Duodenal mucosa (tissue), 2 donors: ENCODE results near the gene USP6.
"Not testable (repeated sequence)": the region's sequence is repeated elsewhere in the genome, so short reads cannot be mapped to it uniquely, and the experiment has no call there.

ENCODE experiments used
- H3K27ac ChIP-seq: one replicate; pipeline ENCODE4 v1.7.0; 2013; ENCODE audit warnings: low read depth, low read length
- H3K27me3 ChIP-seq, 2 donors: one replicate each; pipeline ENCODE4 v1.7.0; 2013; ENCODE audit warnings: low read length in 2 of 2, control low read depth in 1 of 2; ENCODE audit not compliant: insufficient read depth in 2 of 2, control insufficient read depth in 1 of 2
- H3K36me3 ChIP-seq, 2 donors: one replicate each; pipeline ENCODE4 v1.7.0; 2013; ENCODE audit warnings: low read length in 2 of 2, control low read depth in 1 of 2; ENCODE audit not compliant: insufficient read depth in 2 of 2, control insufficient read depth in 1 of 2
- H3K4me1 ChIP-seq, 2 donors: one replicate each; pipeline ENCODE4 v1.7.0; 2013; ENCODE audit warnings: low read length in 2 of 2, control low read depth in 1 of 2; ENCODE audit not compliant: insufficient read depth in 2 of 2, control insufficient read depth in 1 of 2
- H3K4me3 ChIP-seq, 2 donors: one replicate each; pipeline ENCODE4 v1.7.0; 2013; ENCODE audit warnings: low read length in 2 of 2, low read depth in 1 of 2
- H3K9ac ChIP-seq, 2 donors: one replicate each; pipeline ENCODE4 v1.7.0; 2013; ENCODE audit warnings: low read length in 2 of 2, low read depth in 1 of 2
- H3K9me3 ChIP-seq, 2 donors: one replicate each; pipeline ENCODE4 v1.7.0; 2013; ENCODE audit warnings: low read length in 2 of 2, control low read depth in 1 of 2; ENCODE audit not compliant: control insufficient read depth in 1 of 2

USP6 gene

DNA sequence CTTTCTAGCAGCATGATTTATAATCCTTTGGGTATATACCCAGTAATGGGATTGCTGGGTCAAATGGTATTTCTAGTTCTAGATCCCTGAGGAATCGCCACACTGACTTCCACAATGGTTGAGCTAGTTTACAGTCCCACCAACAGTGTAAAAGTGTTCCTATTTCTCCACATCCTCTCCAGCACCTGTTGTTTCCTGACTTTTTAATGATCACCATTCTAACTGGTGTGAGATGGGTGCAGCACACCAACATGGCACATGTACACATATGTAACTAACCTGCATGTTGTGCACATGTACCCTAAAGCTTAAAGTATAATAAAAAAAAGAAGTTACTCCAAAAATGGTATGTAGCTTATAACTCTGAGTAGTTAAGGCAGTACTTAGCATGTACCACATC is 44.9 kb downstream of the USP6 start:
- H3K4me1 ChIP-seq, H3K36me3 ChIP-seq, H3K9me3 ChIP-seq, H3K9ac ChIP-seq, H3K27ac ChIP-seq, H3K27me3 ChIP-seq, H3K4me3 ChIP-seq: not testable (repeated sequence)

DNA sequence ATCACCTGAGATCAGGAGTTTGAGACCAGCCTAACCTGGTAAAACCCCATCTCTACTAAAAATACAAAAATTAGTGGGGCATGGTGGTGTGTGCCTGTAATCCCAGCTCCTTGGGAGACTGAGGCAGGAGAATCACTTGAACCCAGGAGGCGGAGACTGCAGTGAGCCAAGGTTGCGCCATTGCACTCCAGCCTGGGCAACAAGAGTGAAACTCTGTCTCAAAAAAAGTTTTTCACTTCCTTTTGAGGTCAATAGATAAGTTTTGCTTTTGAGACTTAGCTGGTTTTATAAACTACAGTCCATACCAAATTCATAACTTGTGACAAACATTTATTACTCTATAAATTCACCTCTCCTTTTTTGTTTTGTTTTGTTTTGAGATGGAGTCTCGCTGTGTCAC is 46.0 kb downstream of the USP6 start:
- not testable (repeated sequence) for H3K27ac ChIP-seq, H3K36me3 ChIP-seq, H3K27me3 ChIP-seq, H3K4me1 ChIP-seq, H3K9ac ChIP-seq, H3K9me3 ChIP-seq, H3K4me3 ChIP-seq

DNA sequence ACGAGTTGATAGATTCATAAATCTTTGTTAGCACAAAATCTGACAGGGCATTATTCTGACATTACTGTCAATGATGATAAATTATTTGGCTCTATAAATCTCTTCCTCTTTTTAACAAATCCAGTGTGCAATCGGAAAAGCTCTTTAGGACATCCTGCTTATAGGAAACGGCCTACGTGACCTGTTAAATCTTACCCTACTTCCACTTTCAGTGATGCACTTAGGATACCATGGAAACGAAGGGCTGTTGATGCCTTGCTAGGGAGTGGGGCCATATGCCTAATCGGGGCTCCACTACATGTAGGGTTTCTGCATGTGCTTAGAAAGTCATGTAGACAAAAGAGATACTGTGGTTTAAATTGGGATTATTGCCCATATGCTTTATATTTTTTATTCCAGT is 48.6 kb downstream of the USP6 start:
- no peaks in the 10 kb centered on the region for H3K27me3 ChIP-seq
- no peak overlapping the region for H3K27ac ChIP-seq
- H3K36me3 ChIP-seq = no peaks in the 10 kb centered on the region
- no peak overlapping the region for H3K9ac ChIP-seq
- no peaks in the 10 kb centered on the region for H3K4me1 ChIP-seq
- H3K9me3 ChIP-seq = no peaks in the 10 kb centered on the region
- H3K4me3 ChIP-seq = no peak overlapping the region

DNA sequence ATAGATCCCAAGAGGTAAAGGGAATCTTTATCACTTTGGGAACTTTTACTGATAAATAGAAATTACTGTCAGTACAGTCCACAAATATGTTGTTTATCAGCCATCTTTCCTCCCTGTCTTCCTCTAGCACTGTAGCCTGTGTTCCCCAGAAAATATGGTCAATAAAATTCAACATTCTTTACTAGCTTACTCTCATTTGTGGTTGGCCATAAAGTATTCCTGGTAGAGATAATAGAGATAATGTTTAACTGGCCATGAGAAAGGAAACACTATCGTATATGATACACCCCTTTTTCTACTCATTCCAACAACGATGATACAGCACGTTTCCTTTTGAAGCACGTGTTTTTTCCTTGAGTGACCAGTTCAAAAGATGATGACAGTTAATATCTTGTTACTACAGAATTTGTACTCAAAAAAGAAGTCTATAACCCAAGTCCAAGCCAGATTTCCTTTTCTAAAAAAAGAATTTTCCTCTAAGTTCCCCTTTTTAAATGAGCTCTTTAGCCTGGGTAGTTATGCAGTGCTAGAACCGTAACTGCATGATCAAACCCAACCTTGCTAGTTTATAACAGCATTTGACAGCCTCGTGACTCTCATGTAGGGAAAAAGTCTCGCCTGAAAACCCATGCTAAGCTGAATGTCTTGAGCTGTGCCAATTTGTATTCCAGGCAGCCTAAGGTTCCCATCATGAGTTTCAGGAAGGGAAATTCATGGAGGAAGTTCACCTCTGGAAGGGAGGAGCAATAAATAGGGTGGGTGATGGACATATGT is 50.1 kb downstream of the USP6 start:
- not testable (repeated sequence) for H3K4me1 ChIP-seq, H3K9ac ChIP-seq, H3K36me3 ChIP-seq, H3K27ac ChIP-seq, H3K9me3 ChIP-seq, H3K27me3 ChIP-seq, H3K4me3 ChIP-seq

DNA sequence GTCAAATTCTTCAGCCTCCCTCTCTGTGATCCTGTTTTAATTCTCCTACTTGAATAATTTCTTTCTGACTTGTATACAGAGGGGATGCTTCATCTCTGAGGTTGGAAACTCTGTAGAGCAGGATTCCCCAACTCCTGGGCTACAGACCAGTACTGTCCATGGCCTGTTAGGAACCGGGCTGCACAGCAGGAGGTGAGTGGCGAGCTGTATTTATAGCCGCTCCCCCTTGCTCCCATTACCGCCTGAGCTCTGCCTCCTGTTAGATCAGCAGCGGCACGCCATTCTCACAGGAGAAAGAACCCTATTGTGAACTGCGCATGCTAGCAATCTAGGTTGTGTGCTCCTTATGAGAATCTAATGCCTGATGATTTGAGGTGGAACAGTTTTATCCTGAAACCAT is 59.2 kb downstream of the USP6 start:
- not testable (repeated sequence) for H3K9ac ChIP-seq, H3K4me3 ChIP-seq, H3K27ac ChIP-seq, H3K36me3 ChIP-seq, H3K27me3 ChIP-seq, H3K4me1 ChIP-seq
- peaks cover 31 to 35% of the 10 kb centered on the region in 2 donors for H3K9me3 ChIP-seq

DNA sequence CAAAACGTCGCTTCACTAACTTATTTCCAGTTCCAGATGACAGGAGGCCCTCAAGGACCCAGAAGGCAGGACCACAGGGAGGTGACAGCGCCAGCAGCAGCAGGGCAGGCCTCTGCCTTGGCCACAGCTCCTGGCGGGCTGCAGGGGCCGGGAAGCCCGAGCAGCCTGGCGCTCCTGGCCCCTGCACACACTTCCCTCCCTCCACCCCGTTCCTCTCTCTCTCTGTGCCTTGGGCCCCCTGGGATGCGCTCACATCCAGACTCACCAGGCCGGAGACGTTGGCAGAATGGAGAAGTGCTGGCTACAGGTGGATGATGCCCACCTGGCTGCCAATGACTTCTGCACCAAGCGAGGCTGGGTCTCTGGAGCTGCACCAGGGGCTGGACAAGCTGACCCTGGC is 63.2 kb downstream of the USP6 start:
- no peaks in the 10 kb centered on the region for H3K4me1 ChIP-seq
- no peak overlapping the region for H3K4me3 ChIP-seq
- no peak overlapping the region for H3K27ac ChIP-seq
- peaks cover 0 to 14% of the 10 kb centered on the region in 2 donors for H3K36me3 ChIP-seq
- no peaks in the 10 kb centered on the region for H3K27me3 ChIP-seq
- H3K9me3 ChIP-seq = peaks cover 70 to 73% of the 10 kb centered on the region in 2 donors
- no peak overlapping the region for H3K9ac ChIP-seq

DNA sequence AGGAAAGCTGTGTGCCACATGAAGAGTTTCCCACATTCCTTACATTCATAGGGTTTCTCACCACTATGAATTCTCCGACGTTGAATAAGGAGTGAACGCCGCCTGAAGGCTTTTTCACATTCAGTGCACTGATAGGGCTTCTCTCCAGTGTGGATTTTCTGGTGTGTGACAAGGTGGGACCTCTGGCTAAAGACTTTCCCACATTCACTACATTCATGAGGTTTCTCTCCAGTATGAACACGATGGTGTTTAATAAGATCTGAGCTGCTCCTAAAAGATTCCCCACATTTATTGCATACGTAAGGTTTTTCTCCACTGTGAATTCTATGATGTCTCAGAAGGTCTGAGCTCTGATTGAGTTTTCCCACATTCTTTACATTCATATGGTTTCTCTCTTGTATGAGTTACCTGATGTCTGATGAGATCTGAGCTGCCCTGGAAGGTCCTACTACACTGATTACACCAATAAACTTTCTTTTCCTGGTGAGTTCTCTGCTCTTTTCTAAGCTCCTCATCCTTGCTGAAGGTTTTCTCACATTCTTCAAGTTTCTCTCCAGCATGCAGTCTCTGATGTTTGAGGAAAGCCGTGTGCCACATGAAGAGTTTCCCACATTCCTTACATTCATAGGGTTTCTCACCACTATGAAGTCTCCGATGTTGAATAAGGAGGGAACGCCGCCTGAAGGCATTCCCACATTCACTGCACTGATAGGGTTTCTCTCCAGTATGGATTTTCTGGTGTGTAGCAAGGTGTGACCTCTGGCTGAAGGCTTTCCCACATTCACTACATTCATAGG is 65.9 kb downstream of the USP6 start:
- Histone ChIP-seq H3K4me1 (no peaks in the 10 kb centered on the region), H3K9ac (no peak overlapping the region), H3K27ac (no peak overlapping the region), H3K4me3 (peak overlapping the region; percentile 12 to 41), H3K27me3 (no peaks in the 10 kb centered on the region), H3K9me3 (peaks cover 82 to 89% of the 10 kb centered on the region in 2 donors), H3K36me3 (peaks cover 0 to 6% of the 10 kb centered on the region in 2 donors)

DNA sequence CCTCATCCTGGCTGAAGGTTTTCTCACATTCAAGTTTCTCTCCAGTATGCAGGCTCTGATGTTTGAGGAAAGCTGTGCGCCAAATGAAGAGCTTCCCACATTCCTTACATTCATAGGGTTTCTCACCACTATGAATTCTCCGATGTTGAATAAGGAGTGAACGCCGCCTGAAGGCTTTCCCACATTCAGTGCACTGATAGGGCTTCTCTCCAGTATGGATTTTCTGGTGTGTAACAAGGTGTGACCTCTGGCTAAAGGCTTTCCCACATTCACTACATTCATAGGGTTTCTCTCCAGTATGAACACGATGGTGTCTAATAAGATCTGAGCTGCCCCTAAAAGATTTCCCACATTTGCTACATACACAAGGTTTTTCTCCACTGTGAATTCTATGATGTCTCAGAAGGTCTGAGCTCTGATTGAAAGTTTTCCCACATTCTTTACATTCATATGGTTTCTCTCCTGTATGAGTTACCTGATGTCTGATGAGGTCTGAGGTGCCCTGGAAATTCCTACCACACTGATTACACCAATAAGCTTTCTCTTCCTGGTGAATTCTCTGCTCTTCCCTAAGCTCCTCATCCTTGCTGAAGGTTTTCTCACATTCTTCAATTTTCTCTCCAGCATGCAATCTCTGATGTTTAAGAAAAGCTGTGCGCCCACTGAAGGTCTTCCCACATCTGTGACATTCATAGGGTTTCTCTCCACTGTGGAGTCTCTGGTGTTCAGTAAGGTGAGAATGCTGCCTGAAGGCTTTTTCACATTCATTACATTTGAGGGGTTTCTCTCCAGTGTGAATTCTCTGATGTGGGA is 67.0 kb downstream of the USP6 start:
- Histone ChIP-seq H3K36me3 (peaks cover 2 to 6% of the 10 kb centered on the region in 2 donors), H3K9me3 (peaks cover 85 to 92% of the 10 kb centered on the region in 2 donors), H3K27ac (no peak overlapping the region), H3K27me3 (no peaks in the 10 kb centered on the region), H3K4me1 (no peaks in the 10 kb centered on the region), H3K9ac (no peak overlapping the region), H3K4me3 (peak overlapping the region in 1 of 2 donors; percentile 38)

DNA sequence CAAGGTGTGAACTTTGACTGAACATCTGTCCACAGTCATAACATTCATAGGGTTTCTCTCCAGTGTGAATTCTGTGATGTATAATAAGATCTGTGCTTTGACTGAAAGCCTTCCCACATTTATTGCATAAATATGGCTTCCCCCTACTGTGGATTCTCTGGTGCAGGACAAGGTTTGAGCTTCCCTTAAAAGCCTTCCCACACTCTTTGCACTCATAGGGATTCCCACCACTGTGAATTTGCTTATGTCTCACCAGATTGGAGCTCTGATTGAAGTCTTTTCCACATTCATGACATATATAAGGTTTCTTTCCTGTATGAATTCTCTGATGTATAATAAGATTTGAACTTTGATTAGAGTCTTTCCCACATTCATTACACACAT is 67.6 kb downstream of the USP6 start:
- peak overlapping the region in 1 of 2 donors; percentile 38 for H3K4me3 ChIP-seq
- H3K27ac ChIP-seq = no peak overlapping the region
- peaks cover 2 to 6% of the 10 kb centered on the region in 2 donors for H3K36me3 ChIP-seq
- H3K4me1 ChIP-seq = no peaks in the 10 kb centered on the region
- H3K9ac ChIP-seq = no peak overlapping the region
- peaks cover 83 to 88% of the 10 kb centered on the region in 2 donors for H3K9me3 ChIP-seq
- H3K27me3 ChIP-seq = no peaks in the 10 kb centered on the region

DNA sequence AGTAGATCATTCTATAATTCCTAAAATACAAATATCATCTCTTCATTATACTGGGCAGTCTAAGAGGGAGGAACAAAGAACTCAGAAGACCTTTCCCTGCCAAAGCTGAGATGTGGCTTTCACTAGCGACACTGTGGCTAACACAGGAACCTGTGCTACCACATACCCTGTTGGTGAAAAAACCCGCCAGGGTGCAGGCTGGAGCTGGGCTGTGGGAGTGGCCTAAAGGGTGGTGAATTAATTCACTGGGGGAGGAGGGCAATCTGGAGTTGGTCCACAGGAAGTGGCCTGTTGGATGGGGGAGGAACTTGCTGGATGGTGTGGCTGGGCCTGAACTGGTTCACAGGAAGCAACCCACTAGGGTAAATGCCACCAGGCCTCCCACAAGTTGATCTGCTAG is 68.5 kb downstream of the USP6 start:
- Histone ChIP-seq H3K36me3 (peaks cover 2 to 6% of the 10 kb centered on the region in 2 donors), H3K27me3 (no peaks in the 10 kb centered on the region), H3K27ac (no peak overlapping the region), H3K4me3 (peak overlapping the region in 1 of 2 donors; percentile 37), H3K9me3 (peaks cover 77 to 85% of the 10 kb centered on the region in 2 donors), H3K4me1 (no peaks in the 10 kb centered on the region), H3K9ac (no peak overlapping the region)
